Glomerular visceral epithelial cell (primary cell): ENCODE results near the gene SHC3.

Experiments
- DNase-seq: peaks from one replicate; pipeline ENCODE4 v3.0.0-alpha.2; 2016; ENCODE audit errors: extremely low spot score

SHC3 gene

DNA sequence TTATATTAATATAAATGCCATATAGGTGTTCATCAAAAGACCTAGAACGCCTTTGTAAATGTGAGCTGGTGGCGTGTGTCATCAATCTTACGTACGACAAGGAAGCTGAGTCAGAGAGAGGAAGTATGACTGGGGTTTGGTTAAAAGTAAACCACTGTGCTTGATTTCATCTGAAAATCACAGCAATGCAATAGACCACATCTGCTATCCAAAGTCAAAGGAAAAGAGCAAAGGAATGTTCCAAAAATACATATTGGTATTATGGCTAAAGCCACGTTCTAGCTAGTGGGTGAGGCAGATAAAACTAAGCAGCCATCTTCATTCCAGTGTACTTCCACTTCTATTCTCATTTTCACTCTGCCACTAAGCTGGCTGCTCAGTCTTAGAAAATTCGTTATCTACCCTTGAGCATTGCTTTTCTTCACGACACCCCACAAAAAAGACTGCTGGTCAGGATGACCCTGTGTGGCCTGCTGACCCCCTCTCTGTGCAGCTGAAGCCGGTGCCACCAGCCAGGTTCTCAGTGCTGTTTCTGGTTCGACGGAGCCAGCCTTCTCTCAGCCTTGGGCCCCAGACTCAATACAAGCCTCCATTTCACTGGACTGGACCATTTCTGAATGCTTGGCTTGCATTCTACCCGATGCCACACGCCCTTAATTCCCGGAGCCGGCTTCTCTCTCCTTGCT, 23.8 kb downstream of the SHC3 start:
- peak; percentile 85 for DNase-seq

- no peak for DNase-seq
Observed at GRCh38 chr9:89154218-89154617, 24.4 kb downstream of the SHC3 start.

DNA sequence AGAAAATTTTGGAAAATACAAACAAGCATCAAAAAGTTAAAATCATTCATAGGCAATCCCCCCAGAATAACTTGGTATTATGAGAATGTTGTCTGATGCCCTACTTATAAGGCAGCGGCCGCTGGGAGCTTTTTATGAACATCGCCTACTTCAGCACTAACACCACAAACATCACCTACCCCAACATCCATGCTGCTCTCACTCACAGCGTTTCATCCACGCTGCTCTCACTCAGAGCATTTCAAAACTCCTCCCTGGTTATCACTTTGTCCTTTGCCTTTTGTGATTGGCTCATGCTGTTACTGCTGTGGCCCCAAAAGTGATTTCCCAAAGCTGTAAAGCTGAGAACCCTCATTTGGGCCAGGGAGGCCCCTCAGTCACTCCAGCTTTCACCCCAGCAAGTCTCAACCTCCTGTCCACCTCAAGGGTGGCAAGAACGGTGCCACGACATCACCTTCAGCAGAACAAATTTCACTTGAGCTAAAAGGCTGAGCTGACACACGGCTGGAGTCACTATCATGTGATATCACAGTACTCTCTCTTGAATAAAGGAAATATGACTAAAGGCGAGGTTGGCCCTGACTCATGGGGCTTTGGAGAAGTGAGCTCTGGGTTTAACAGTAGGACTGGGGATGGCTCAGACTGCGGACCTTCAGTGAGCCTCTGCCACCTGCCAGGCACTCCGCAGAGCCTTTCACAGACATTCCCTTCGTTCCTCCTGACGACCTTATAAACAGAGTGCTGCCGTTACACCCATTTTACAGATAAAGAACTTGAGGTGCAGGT, 25.2 kb downstream of the SHC3 start:
- DNase-seq, result peak; percentile 83

DNA sequence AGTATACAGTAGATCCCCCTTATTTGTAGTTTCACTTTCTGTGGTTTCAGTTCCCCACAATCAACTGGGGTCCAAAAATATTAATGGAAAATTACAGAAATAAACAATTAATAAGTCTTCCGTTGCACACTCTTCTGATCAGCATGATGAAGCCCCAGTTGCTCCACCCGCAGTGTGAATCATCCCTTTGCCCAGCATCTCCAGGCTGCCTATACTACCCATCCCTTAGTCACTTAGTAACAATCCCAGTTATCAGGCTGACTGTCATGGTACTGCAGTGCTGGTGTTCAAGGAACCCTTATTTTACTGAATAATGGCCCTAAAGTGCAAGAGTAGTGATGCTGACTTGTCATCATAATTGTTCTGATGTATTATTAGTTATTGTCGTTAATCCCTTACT, 28.9 kb downstream of the SHC3 start:
- peak; percentile 60 for DNase-seq

DNA sequence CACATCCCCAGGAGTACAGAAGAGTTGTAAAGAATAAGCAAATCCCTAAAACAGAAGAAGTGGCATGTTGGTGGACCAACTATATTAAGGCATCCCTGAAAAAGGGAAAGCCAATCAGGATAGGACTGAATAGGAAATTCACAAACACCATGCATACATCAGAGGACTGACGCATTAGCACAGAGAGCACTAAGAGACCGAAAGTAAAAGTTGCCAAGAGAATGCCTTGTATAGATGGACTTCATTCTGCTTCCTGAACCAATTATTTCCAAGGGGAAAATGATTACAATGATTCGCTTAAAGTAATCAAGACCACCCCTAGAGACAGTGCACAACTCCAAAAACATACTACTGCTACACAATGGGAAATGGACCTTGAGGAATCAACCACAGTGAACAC, 33.5 kb downstream of the SHC3 start:
- no peak for DNase-seq

- no peak for DNase-seq
Observed at GRCh38 chr9:89144238-89144637, 34.4 kb downstream of the SHC3 start.

GRCh38 chr9:89143266-89143665, 35.4 kb downstream of the SHC3 start:
- DNase-seq, result no peak

DNA sequence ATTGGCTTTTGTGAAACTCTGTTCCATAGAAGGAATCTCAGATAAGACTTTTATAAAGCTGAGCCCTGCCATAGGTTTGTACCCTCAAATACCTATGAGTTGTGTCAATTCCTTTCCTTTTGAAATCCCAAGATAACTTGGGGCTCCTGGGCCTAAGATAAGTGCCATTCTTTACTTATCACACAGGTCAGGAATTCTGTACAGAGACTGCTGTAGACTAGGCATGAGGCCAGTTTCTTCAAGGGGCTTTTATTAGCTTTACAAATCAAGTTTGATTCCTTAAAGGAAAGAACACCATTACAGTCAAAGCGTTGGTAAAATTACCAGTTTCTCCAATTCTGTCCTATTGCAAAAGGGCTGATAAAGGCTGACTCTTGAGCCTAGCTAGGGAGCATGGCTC, 39.2 kb downstream of the SHC3 start:
- peak; percentile 46 for DNase-seq

DNA sequence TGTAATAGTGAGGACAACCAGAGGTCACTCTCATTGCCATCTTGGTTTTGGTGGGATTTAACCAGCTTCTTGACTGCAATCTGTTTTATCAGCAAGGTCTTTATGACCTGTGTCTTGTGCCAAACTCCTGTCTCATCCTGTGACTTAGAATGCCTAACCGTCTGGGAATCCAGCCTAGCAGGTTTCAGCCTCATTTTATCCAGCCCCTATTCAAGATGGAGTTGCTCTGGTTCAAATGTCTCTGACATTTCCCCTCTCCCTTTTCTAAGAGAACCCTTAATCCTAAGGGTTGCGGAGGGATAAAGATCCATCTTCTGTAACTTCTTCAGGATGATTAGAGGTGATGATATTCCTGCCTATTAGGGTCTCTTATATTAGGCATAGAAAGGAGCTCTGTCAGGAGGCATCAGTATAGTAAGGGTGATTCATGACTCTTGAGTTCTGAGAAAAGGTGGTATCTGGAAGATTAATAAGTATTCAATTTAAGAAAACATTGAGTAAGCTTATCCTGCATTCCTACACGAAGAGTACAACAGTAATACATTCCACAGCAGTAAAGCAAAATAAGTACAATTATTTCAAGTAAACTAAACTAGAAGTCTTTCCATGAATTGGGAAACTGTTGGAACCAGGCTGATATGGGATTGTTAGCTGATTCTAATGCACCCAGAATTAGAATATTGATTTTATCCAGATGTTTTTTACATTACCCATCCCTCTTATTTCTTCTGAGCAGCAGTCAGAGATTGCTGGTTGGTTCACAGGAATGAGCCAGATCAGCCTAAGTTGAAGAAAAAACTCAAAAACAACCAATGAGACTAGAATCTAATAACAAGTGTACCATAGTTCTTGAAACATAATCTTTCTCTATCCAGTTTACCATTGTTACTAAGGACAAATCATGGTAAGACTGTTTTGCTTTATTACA, 39.9 kb downstream of the SHC3 start:
- peak; percentile 58 for DNase-seq

GRCh38 chr9:89137542-89138462, 40.8 kb downstream of the SHC3 start:
- peak; percentile 86 for DNase-seq

DNA sequence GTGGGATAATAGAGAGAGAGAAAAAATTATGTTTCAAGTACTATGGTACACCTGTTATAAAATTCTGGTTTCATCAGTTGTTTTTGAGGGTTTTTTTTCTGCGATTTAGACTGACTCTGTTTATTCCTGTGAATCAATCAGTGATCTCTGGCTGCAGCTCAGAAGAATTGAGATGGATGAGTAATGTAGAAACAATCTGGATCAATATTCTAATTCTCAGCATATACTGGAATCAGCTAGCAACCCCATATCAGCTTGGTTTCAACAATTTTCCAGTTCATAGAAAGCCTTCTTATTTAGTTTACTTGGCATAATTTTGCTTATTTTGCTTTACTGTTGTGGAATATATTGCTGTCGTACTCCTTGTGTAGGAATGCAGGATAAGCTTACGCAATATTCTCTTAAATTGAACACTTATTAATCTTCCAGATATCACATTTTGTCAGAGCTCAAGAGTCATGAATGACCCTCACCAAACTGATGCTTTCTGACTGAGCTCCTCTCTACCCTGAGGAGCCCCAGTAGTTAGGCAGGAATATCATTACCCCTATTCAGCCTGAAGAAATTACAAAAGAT, 42.9 kb downstream of the SHC3 start:
- DNase-seq, result no peak

DNA sequence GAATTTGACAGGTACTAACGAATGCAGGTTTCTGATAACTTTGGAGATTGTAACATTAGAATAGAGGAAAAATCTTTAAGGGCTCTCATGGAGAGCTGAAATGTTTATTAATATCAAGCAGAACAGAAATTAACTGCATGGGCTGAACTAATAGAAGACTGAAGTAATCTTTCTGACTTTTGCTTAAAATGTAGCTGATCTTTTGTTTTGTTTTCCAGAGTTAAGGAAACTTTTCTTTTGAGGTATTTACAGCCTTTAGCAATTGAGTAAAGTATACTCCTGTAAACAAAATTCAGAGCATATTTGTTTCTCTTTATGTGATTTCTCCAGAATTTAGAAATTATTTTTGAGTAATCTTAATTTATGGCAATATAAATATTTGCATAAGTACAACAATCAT, 43.9 kb downstream of the SHC3 start:
- no peak for DNase-seq

- DNase-seq, result no peak
Observed at GRCh38 chr9:89122949-89123348, 55.7 kb downstream of the SHC3 start.

- no peak for DNase-seq
Observed at GRCh38 chr9:89120704-89121103, 57.9 kb downstream of the SHC3 start.

GRCh38 chr9:89116805-89117192, 61.8 kb downstream of the SHC3 start:
- DNase-seq, result no peak

- no peak for DNase-seq
Observed at GRCh38 chr9:89116064-89116804, 62.4 kb downstream of the SHC3 start.

- no peak for DNase-seq
Observed at GRCh38 chr9:89115426-89115825, 63.2 kb downstream of the SHC3 start.

DNA sequence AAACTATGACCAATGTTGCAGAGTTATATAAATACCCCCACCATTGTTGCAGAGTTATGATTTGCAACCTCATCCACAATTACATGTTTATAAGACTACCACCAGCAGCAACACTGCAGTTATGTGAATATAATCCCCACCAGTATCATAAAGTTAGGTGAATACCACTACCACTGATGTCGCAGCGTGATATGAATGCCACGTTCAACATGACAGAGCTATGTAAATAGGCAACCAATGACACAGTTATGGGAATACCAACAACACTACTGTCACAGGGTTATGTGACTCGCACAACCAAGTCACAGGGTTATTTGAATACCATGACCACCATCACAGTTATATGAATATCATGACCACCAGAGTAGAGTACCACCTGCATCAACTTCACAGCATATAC, 63.9 kb downstream of the SHC3 start:
- no peak for DNase-seq

GRCh38 chr9:89113851-89114250, 64.8 kb downstream of the SHC3 start:
- no peak for DNase-seq

- no peak for DNase-seq
Observed at GRCh38 chr9:89112243-89112642, 66.4 kb downstream of the SHC3 start.
